Endothelial cell of umbilical vein (primary cell): Measurements from ENCODE around the gene ASB2. TPM values are rescaled to one million over a fixed set of nuclear protein-coding genes. Genes with fewer than 3 reads are reported as not detected.

Experiments
- BruUV-seq: library from RNA; stranded (reverse); fragments of 400-500 nt; replicated peaks from 2 replicates; lab custom pipeline; 2021; lab: Mats Ljungman, UMichigan
- CTCF ChIA-PET: fragments of 300-600, 350-600 bp; sonication (Branson Sonifier 250); formaldehyde crosslinking; loops from one replicate; lab custom pipeline; 2021; ENCODE audit warnings: antibody characterized with exemption, inconsistent platforms; lab: Charles Lee
- POLR2A ChIA-PET: fragments of 300-600, 350-600 bp; sonication (Branson Sonifier 250); formaldehyde crosslinking; loops from one replicate; lab custom pipeline; 2021; ENCODE audit warnings: antibody characterized with exemption, inconsistent platforms; lab: Charles Lee
- DNase-seq: peaks from one replicate; pipeline ENCODE4 v3.0.0-alpha.2; 2011; ENCODE audit warnings: low read depth, low spot score
- FAIRE-seq: peaks from 2 replicates; lab custom pipeline; 2011; peaks lifted over from hg19 to GRCh38; lab: Jason Lieb, UNC
- H2AFZ ChIP-seq: 2 replicates; pipeline ENCODE4 v1.6.0; 2012; ENCODE audit warnings: low read depth, low read length, control low read depth, inconsistent platforms
- H3K27ac ChIP-seq: 2 replicates; pipeline ENCODE4 v1.5.1; 2011; ENCODE audit warnings: low read depth, mild to moderate bottlenecking, control low read depth, low read length, moderate library complexity; ENCODE audit not compliant: insufficient read depth
- H3K27me3 ChIP-seq, 2 experiments: 2 replicates each; pipeline versions ENCODE4 v1.6.0 to v1.6.1; 2011; ENCODE audit warnings: low read length in 2 of 2, mixed read lengths in 1 of 2; ENCODE audit not compliant: control insufficient read depth in 2 of 2, insufficient read depth in 2 of 2
- H3K36me3 ChIP-seq, 2 experiments: 2 replicates in 1 of 2; 3 replicates in 1 of 2; pipeline ENCODE4 v1.5.1; 2011; ENCODE audit warnings: low read length in 2 of 2, mild to moderate bottlenecking in 1 of 2, moderate library complexity in 1 of 2; ENCODE audit not compliant: control insufficient read depth in 2 of 2, insufficient read depth in 2 of 2; ENCODE audit errors: extremely low read depth in 1 of 2
- H3K4me1 ChIP-seq: 3 replicates; pipeline ENCODE4 v1.5.1; 2011; ENCODE audit warnings: mild to moderate bottlenecking, low read length; ENCODE audit not compliant: control insufficient read depth, insufficient read depth; ENCODE audit errors: extremely low read depth
- H3K4me2 ChIP-seq: 2 replicates; pipeline ENCODE4 v1.6.1; 2011; ENCODE audit warnings: low read length, control low read depth, mixed read lengths; ENCODE audit not compliant: insufficient read depth
- H3K4me3 ChIP-seq, 3 experiments: fragments of 200-600 bp in 1 of 3; sonication (generic), shearing (Covaris generic) in 1 of 3; replicated peaks in 1 of 3; 2 replicates each; pipeline ENCODE4 v1.5.1; 2011 to 2016; ENCODE audit warnings: control low read depth in 3 of 3, low read length in 3 of 3, mild to moderate bottlenecking in 2 of 3, inconsistent platforms in 1 of 3, low read depth in 1 of 3, moderate library complexity in 1 of 3; ENCODE audit not compliant: insufficient read depth in 1 of 3
- H3K79me2 ChIP-seq: 2 replicates; pipeline ENCODE4 v1.6.0; 2012; ENCODE audit warnings: low read length, inconsistent platforms; ENCODE audit not compliant: control insufficient read depth, insufficient read depth
- H3K9ac ChIP-seq: replicated peaks from 2 replicates; pipeline ENCODE3; 2011; ENCODE audit warnings: low read length, control low read depth; ENCODE audit not compliant: insufficient read depth; ENCODE audit errors: extremely low read depth
- H3K9me1 ChIP-seq: replicated peaks from 3 replicates; pipeline ENCODE4 v1.6.0; 2011; ENCODE audit warnings: mild to moderate bottlenecking, low read length; ENCODE audit not compliant: control insufficient read depth, insufficient read depth; ENCODE audit errors: extremely low read depth
- H3K9me3 ChIP-seq: replicated peaks from 2 replicates; pipeline ENCODE4 v1.5.1; 2012; ENCODE audit warnings: low read length, inconsistent platforms; ENCODE audit not compliant: control insufficient read depth, insufficient read depth
- H4K20me1 ChIP-seq: replicated peaks from 2 replicates; pipeline ENCODE3; 2011; ENCODE audit warnings: mild to moderate bottlenecking, low read length; ENCODE audit not compliant: control insufficient read depth, insufficient read depth; ENCODE audit errors: extremely low read depth
- CTCF ChIP-seq, 2 donors: IDR thresholded peaks; 1 replicate in 1 of 2; 2 replicates in 1 of 2; pipeline ENCODE4 v1.5.1; 2011; ENCODE audit warnings: low read length in 2 of 2, mild to moderate bottlenecking in 2 of 2, moderate library complexity in 2 of 2, control low read depth in 1 of 2, inconsistent platforms in 1 of 2, low read depth in 1 of 2; ENCODE audit not compliant: insufficient read depth in 1 of 2; ENCODE audit errors: extremely low read depth in 1 of 2
- EZH2 ChIP-seq: IDR thresholded peaks from 2 replicates; pipeline ENCODE4 v1.6.1; 2012; ENCODE audit warnings: borderline replicate concordance, low read depth, mild to moderate bottlenecking, moderate library complexity, low read length, inconsistent platforms; ENCODE audit not compliant: severe bottlenecking
- FOS ChIP-seq: IDR thresholded peaks from 2 replicates; pipeline ENCODE4 v1.6.1; 2011; ENCODE audit warnings: mild to moderate bottlenecking, low read length, moderate library complexity, borderline replicate concordance; ENCODE audit not compliant: insufficient read depth
- GATA2 ChIP-seq: IDR thresholded peaks from 2 replicates; pipeline ENCODE4 v1.7.0; 2011; ENCODE audit warnings: low read depth, mild to moderate bottlenecking, moderate library complexity, mixed read lengths, low read length; ENCODE audit not compliant: insufficient read length, insufficient read depth
- JUN ChIP-seq: IDR thresholded peaks from 2 replicates; pipeline ENCODE4 v1.6.1; 2011; ENCODE audit warnings: borderline replicate concordance, low read depth; ENCODE audit not compliant: insufficient read length, insufficient read depth
- MAX ChIP-seq: IDR thresholded peaks from 2 replicates; pipeline ENCODE4 v1.6.1; 2011; ENCODE audit not compliant: insufficient read depth, insufficient read length
- MYC ChIP-seq: IDR thresholded peaks from one replicate; pipeline ENCODE4 v1.6.1; 2011; ENCODE audit warnings: mild to moderate bottlenecking, low read depth, low read length
- POLR2A ChIP-seq: IDR thresholded peaks from 2 replicates; pipeline ENCODE4 v1.6.1; 2012; ENCODE audit warnings: low read depth, mild to moderate bottlenecking, control low read depth, low read length
- POLR2AphosphoS5 ChIP-seq: IDR thresholded peaks from 2 replicates; pipeline ENCODE4 v1.6.1; 2012; ENCODE audit warnings: low read depth, mild to moderate bottlenecking, control low read depth, low read length, moderate library complexity; ENCODE audit not compliant: insufficient read depth
- dilution Hi-C: fragments of 300-500 bp; cut with MboI; formaldehyde crosslinking; loops from one replicate; pipeline ENCODE4 v1.15.0; 2019; ENCODE audit warnings: low sequenced_read_pairs; ENCODE audit not compliant: extremely low pct_ligation_motif_present
- intact Hi-C: fragments of 100-400 bp; cut with micrococcal nuclease; formaldehyde crosslinking; loops from one replicate; pipeline ENCODE4 v1.10.0; 2022
- polyA plus RNA-seq, 4 experiments: library from polyadenylated mRNA; depleted of rRNA in 3 of 4; stranded (reverse) in 3 of 4; unstranded in 1 of 4; fragments of >200 nt; gene quantifications; 2 replicates each; pipeline versions ENCODE4 v1.2.1 to v1.2.3, GENCODE V29; 2011 to 2012; ENCODE audit warnings: missing spikeins in 1 of 4
- total RNA-seq: library from RNA; stranded (reverse); gene quantifications from 2 replicates; pipeline ENCODE4 v1.2.3, GENCODE V29; 2021

The ASB2 gene
- total and polyA plus RNA-seq, 2 donors (not counting 3 experiments of a cell fraction or from before 2014, with no cell fraction given), result not detected

- Histone ChIP-seq H3K4me1 (no peaks in the 10 kb centered on the region), H3K27ac (no peak overlapping the region), H3K9ac (no peak overlapping the region), H3K4me2 (no peak overlapping the region), H3K27me3 (no peaks in the 10 kb centered on the region), H3K9me3 (no peaks in the 10 kb centered on the region), H3K4me3 (no peak overlapping the region), H3K79me2 (no peaks in the 10 kb centered on the region), H4K20me1 (no peaks in the 10 kb centered on the region), H2AFZ (no peak overlapping the region), H3K36me3 (no peaks in the 10 kb centered on the region), H3K9me1 (no peaks in the 10 kb centered on the region)
- no peak for FAIRE-seq
- intact Hi-C loops, result no loop called here
- DNase-seq, result no peak
- CTCF ChIA-PET, result interaction anchor here (1.4 kb wide), 2 partner anchors 25 to 40 kb away, joined by 3 to 4 read pairs; no protein-coding TSS in a partner anchor
- dilution Hi-C loops, result no loop called here
- TF ChIP-seq POLR2AphosphoS5 (no peak), CTCF (IDR thresholded peaks at IDR 0.05; ENCODE audit: extremely low read depth in 1 of 2, insufficient read depth in 1 of 2, low read depth in 1 of 2, low read length in 2 of 2) (no peak), JUN (no peak), MAX (no peak), POLR2A (no peak), EZH2 (no peak), MYC (no peak), GATA2 (no peak), FOS (no peak)
- POLR2A ChIA-PET, result no interaction called here
- no TSS peak for BruUV-seq
These were observed 45.9 kb downstream of the ASB2 start for GRCh38 chr14:93930296-93930988.
